Dendritic cell treated with granulocyte-macrophage colony-stimulating factor and Interleukin-4, amounts not matched to agents 40 ng/mL and 50 ng/mL, for 4 days (primary cell): ENCODE measurements around the gene FYN.

Source experiments
- H3K27ac Mint-ChIP-seq: one replicate; pipeline ENCODE4 v1.8.0; 2022; ENCODE audit warnings: mild to moderate bottlenecking, mixed read lengths
- H3K27me3 Mint-ChIP-seq: one replicate; pipeline ENCODE4 v1.8.0; 2022; ENCODE audit warnings: mild to moderate bottlenecking, mixed read lengths
- H3K36me3 Mint-ChIP-seq: one replicate; pipeline ENCODE4 v1.8.0; 2022; ENCODE audit warnings: low read depth, mixed read lengths
- H3K4me1 Mint-ChIP-seq: one replicate; pipeline ENCODE4 v1.8.0; 2022; ENCODE audit warnings: low read depth, mixed read lengths
- H3K4me3 Mint-ChIP-seq: one replicate; pipeline ENCODE4 v1.8.0; 2022; ENCODE audit warnings: mild to moderate bottlenecking, moderate library complexity, mixed read lengths
- H3K9me3 Mint-ChIP-seq: one replicate; pipeline ENCODE4 v1.8.0; 2022; ENCODE audit warnings: mixed read lengths
- intact Hi-C: fragments of 100-400 bp; cut with micrococcal nuclease; formaldehyde crosslinking; loops from one replicate; pipeline ENCODE4 v1.15.0; 2022

FYN gene

DNA sequence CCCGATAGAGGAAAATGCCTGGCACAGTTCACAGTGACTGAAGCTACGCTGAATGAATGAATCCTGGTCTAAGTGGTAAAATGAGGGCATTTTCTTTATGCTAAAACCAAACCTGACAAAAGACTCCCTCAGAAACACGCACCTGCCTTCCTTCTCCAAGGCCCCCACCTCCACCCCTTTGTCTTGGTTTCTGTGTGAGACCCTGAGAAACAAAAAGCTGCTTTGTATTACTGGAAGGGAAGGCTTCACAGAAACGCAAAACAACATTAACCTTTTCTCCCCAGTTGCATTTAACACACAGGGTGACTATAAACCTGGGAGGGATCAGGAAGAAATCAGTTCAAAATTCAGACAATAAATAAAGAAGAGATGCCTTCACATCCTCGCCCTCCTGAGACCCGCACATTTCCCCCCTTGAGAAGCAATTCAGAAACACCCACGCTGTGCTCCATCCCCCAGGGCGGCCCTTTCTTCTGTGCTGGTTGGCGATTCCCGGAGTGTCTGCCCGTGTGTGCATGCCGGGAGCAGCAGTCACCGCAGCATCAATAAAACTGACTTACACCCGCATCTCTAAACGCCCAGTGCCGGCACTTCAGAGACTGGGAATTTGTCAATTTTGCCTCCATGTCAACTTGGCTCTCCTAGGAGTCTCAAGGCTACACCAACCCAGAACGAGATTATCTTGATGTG, 200.3 kb downstream of the FYN start:
- no peak overlapping the region for H3K4me3 Mint-ChIP-seq
- no peak overlapping the region for H3K27ac Mint-ChIP-seq
- no peaks in the 10 kb centered on the region for H3K4me1 Mint-ChIP-seq
- H3K27me3 Mint-ChIP-seq, result no peaks in the 10 kb centered on the region
- peaks cover 65% of the 10 kb centered on the region for H3K36me3 Mint-ChIP-seq
- intact Hi-C loops, result no loop called here
- no peaks in the 10 kb centered on the region for H3K9me3 Mint-ChIP-seq

DNA sequence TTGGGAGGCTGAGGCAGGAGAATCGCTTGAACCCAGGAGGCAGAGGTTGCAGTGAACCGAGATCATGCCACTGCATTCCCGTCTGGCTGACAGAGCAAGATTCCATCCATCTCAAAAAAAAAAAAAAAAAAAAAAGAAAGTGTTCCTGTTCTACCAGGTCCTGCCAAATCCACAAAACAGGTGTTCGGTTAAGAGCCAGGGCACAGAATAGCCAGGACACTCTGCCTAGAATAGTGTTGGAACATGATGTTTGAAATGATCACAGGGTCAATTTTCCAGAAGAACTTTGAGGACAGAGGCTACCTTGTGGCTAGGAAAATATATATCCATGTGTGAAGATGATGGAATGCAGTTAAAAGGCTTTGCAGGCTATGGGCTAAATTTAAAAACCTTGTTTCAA, 203.9 kb downstream of the FYN start:
- no peaks in the 10 kb centered on the region for H3K9me3 Mint-ChIP-seq
- intact Hi-C loops, result no loop called here
- H3K36me3 Mint-ChIP-seq, result peaks cover 63% of the 10 kb centered on the region
- peaks cover 19% of the 10 kb centered on the region for H3K4me1 Mint-ChIP-seq
- no peaks in the 10 kb centered on the region for H3K27me3 Mint-ChIP-seq
- no peak overlapping the region for H3K27ac Mint-ChIP-seq
- no peak overlapping the region for H3K4me3 Mint-ChIP-seq

DNA sequence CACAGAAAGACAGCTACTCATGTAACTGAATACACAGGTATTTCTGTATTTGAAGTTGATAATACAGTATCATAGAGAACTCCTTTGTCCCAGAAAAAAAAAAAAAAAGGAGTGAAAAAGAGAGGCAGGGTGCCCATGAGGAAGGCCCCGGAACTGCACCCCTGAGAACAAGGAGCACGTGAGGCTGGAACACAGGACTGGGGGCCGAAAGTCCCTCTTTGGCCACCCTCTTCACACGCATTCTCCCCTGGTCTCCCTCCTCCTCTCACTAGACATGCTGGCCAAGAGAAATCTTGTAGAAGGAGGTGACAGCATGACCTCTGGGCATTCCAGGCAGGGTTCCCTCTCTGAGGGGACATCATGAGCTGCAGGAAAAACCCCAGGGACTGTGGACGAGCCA, 204.8 kb downstream of the FYN start:
- H3K4me3 Mint-ChIP-seq, result no peak overlapping the region
- peaks cover 28% of the 10 kb centered on the region for H3K4me1 Mint-ChIP-seq
- peaks cover 63% of the 10 kb centered on the region for H3K36me3 Mint-ChIP-seq
- intact Hi-C loops, result no loop called here
- peaks cover 2% of the 10 kb centered on the region for H3K27me3 Mint-ChIP-seq
- no peaks in the 10 kb centered on the region for H3K9me3 Mint-ChIP-seq
- no peak overlapping the region for H3K27ac Mint-ChIP-seq

DNA sequence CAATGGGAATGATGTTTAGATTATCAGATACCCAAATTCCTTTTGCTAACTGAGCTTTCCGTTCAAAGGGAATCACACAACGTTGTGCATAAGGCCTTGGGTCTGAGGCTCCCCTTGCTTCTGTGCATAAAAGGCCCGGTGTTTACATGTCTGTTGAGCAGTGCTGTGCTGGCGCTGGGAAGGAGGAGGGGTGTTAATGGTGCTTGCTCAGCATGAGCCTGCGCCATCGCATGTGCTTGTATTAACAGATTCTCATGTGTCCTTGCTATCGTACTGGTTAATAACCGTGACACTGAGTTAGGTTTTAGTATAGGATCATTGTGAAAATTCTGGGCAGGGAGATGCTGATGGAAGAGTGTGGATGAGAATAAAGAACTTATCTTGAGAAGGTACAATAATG, 205.3 kb downstream of the FYN start:
- H3K27ac Mint-ChIP-seq, result no peak overlapping the region
- no peaks in the 10 kb centered on the region for H3K9me3 Mint-ChIP-seq
- peaks cover 33% of the 10 kb centered on the region for H3K4me1 Mint-ChIP-seq
- no peak overlapping the region for H3K4me3 Mint-ChIP-seq
- H3K36me3 Mint-ChIP-seq, result peaks cover 59% of the 10 kb centered on the region
- intact Hi-C loops, result no loop called here
- H3K27me3 Mint-ChIP-seq, result peaks cover 2% of the 10 kb centered on the region

DNA sequence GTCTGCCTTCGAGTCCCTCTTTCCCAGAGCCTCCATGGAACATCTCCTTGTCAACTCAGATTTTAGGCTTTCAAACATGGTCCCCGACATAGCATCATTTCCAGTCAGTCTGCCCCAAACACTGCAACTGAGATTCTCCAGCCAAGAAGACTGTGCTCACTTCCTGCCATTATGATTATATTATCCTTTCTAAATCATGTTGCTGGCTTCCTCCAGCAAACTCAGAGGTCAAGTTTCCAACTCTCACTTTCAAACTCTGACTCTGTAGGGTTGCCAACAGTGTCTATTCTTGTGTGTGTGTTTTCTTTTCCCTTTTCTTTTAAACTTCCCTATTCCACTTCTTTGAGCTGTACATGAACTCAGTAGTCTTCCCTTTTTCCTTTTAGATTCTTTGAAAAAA, 206.4 kb downstream of the FYN start:
- H3K4me1 Mint-ChIP-seq, result peaks cover 37% of the 10 kb centered on the region
- peaks cover 54% of the 10 kb centered on the region for H3K36me3 Mint-ChIP-seq
- H3K4me3 Mint-ChIP-seq, result no peak overlapping the region
- intact Hi-C loops, result no loop called here
- H3K9me3 Mint-ChIP-seq, result no peaks in the 10 kb centered on the region
- peaks cover 2% of the 10 kb centered on the region for H3K27me3 Mint-ChIP-seq
- no peak overlapping the region for H3K27ac Mint-ChIP-seq

DNA sequence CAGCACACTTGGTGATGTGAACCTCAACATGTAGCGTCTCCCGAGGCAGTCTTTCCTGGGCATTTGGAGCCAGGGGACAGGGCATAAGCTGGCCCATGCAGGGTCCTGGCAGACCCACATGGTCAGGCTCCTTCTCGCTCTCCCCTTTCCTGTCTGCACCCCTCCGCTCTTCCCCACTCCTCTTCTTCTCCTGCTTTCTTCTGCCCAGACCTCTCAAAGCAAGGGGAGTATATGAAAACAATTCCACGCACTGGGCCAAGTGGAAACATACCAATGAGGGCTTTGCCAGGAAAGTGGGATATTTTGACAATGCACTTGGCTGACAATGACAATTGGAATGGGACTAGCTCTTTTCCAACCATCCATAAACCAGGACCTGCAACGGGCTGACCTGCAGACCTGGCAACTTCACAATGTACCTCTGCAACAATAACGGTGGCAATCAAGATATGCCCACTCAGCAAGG, 208.7 kb downstream of the FYN start:
- Mint-ChIP-seq H3K36me3 (peaks cover 38% of the 10 kb centered on the region), H3K27ac (no peak overlapping the region)

GRCh38 chr6:111663692-111664564, 209.3 kb downstream of the FYN start:
- Mint-ChIP-seq H3K9me3 (no peaks in the 10 kb centered on the region), H3K36me3 (peaks cover 32% of the 10 kb centered on the region), H3K4me3 (no peak overlapping the region), H3K27ac (no peak overlapping the region), H3K27me3 (peaks cover 2% of the 10 kb centered on the region), H3K4me1 (peaks cover 37% of the 10 kb centered on the region)
- intact Hi-C loops, result no loop called here

More for the DNA sequence above, 208.7 kb downstream of the FYN start:
- intact Hi-C loops, result no loop called here
- peaks cover 37% of the 10 kb centered on the region for H3K4me1 Mint-ChIP-seq
- no peak overlapping the region for H3K4me3 Mint-ChIP-seq
- H3K27me3 Mint-ChIP-seq, result peaks cover 2% of the 10 kb centered on the region
- no peaks in the 10 kb centered on the region for H3K9me3 Mint-ChIP-seq

GRCh38 chr6:111662794-111663593, 210.3 kb downstream of the FYN start:
- Mint-ChIP-seq H3K36me3 (peaks cover 22% of the 10 kb centered on the region), H3K4me3 (no peak overlapping the region), H3K27me3 (peaks cover 2% of the 10 kb centered on the region), H3K9me3 (no peaks in the 10 kb centered on the region), H3K4me1 (peaks cover 37% of the 10 kb centered on the region), H3K27ac (no peak overlapping the region)
- intact Hi-C loops, result no loop called here

DNA sequence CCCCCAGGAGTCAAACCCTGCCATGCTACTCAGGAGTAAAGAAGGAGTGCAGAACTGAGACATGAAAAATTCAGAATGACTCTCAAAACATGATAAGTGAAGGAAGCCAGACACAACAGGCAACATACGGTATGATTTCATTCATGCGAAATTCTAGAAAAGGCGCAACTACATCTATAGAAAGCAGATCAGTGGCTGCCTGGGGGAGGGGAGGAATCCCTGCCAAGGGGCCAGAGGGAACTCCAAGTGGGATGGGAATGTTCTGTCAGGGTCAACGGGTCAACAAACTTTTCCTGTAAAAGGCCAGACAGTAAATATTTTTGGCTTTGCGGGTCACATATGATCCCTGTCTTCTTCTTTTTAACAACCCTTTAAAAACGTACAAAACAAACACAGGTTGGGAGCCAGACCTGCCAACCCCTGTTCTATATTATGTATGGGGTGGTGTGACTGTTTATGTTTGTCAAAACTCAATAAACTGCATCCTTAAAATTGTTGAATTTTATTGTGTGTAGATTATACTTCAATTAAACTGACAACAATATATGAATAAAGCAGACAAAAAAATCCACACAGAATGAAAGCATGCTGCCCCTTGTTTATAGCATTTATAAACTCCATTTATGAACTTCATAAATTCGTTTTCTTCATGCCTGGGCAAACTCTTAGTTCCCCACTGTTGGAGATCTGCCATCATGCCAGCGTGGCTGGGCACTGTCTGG, 211.0 kb downstream of the FYN start:
- intact Hi-C loops, result no loop called here
- no peak overlapping the region for H3K27ac Mint-ChIP-seq

DNA sequence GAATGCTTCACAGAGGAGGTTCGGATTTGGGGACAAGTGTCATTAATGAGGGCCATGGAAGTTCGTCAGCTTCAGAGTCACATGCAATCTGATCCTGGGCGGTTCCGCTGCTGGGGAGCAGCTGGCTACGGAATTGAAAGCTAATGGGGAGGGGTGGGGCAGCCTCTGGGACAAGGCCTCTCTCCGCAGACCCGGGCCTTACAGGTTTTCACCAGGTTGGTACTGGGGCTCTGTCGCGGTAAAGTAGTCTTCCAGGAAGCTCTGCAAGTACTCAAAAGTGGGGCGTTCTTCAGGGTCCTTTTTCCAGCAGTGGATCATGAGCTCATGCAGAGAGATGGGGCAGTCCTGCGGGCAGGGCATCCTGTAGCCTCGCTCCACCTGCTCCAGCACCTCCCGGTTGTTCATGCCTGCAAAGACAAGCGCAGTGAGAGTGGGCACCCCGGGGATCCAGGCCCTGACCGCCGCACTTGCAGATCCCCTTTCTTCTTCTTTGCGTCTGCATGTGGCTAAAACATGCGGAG, 211.7 kb downstream of the FYN start:
- H3K27me3 Mint-ChIP-seq, result peaks cover 2% of the 10 kb centered on the region
- no peak overlapping the region for H3K27ac Mint-ChIP-seq
- intact Hi-C loops, result no loop called here
- H3K4me1 Mint-ChIP-seq, result peaks cover 38% of the 10 kb centered on the region
- H3K9me3 Mint-ChIP-seq, result no peaks in the 10 kb centered on the region
- peaks cover 19% of the 10 kb centered on the region for H3K36me3 Mint-ChIP-seq
- no peak overlapping the region for H3K4me3 Mint-ChIP-seq

More for the DNA sequence above, 211.0 kb downstream of the FYN start:
- Mint-ChIP-seq H3K27me3 (peaks cover 2% of the 10 kb centered on the region), H3K9me3 (no peaks in the 10 kb centered on the region), H3K4me3 (no peak overlapping the region), H3K4me1 (peaks cover 42% of the 10 kb centered on the region), H3K36me3 (peaks cover 19% of the 10 kb centered on the region)

DNA sequence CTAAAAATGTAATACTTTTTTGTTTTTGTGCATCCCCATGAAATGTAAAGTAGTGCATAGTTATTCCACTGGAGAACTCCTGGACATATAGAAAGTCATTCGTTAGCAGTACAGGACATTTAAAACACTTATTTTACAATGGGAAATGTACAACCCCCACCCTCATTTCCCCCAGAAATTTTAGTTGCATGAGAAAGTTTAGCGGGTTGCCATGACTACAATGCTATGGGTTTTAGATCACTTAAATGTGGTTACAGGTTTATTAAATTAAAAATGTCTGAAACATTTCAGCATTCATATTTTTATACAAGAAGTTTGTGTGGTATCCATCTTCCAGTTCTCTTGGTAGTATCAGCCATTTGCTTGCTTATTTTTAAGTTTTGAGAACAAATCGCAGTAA, 212.7 kb downstream of the FYN start:
- no peak overlapping the region for H3K27ac Mint-ChIP-seq
- H3K4me1 Mint-ChIP-seq, result peaks cover 30% of the 10 kb centered on the region
- intact Hi-C loops, result no loop called here
- peaks cover 19% of the 10 kb centered on the region for H3K36me3 Mint-ChIP-seq
- peaks cover 2% of the 10 kb centered on the region for H3K27me3 Mint-ChIP-seq
- no peaks in the 10 kb centered on the region for H3K9me3 Mint-ChIP-seq
- H3K4me3 Mint-ChIP-seq, result no peak overlapping the region

GRCh38 chr6:111658462-111659154, 214.6 kb downstream of the FYN start:
- intact Hi-C loops, result no loop called here
- Mint-ChIP-seq H3K36me3 (peaks cover 13% of the 10 kb centered on the region), H3K4me1 (peaks cover 19% of the 10 kb centered on the region), H3K27me3 (no peaks in the 10 kb centered on the region), H3K4me3 (no peak overlapping the region), H3K27ac (no peak overlapping the region), H3K9me3 (no peaks in the 10 kb centered on the region)

GRCh38 chr6:111657146-111657545, 216.1 kb downstream of the FYN start:
- Mint-ChIP-seq H3K4me3 (no peak overlapping the region), H3K36me3 (peaks cover 10% of the 10 kb centered on the region), H3K4me1 (peaks cover 8% of the 10 kb centered on the region), H3K9me3 (no peaks in the 10 kb centered on the region), H3K27ac (no peak overlapping the region), H3K27me3 (no peaks in the 10 kb centered on the region)
- intact Hi-C loops, result no loop called here
